HCT116 (cell line): ENCODE results near the gene KISS1R. TPM values are rescaled to one million over a fixed set of nuclear protein-coding genes. Genes with fewer than 3 reads are reported as not detected.

Experiments
- ATAC-seq: fragments of 200-7000 bp; cut with Tn5 transposase; 2 replicates; pipeline ENCODE4 v1.9.1; 2020; ENCODE audit warnings: mild to moderate bottlenecking, moderate library complexity
- BruUV-seq: library from RNA; stranded (reverse); fragments of 400-500 nt; replicated peaks from 2 replicates; lab custom pipeline; 2021; lab: Mats Ljungman, UMichigan
- CTCF ChIA-PET: fragments of 300-600 bp; sonication (Branson Sonifier 250); formaldehyde crosslinking; loops from one replicate; lab custom pipeline; 2021; ENCODE audit warnings: antibody characterized with exemption; lab: Charles Lee
- POLR2A ChIA-PET: fragments of 300-600, 350-600 bp; sonication (Branson Sonifier 250); formaldehyde crosslinking; loops from one replicate; lab custom pipeline; 2021; ENCODE audit warnings: antibody characterized with exemption; lab: Charles Lee
- RAD21 ChIA-PET, 2 experiments: fragments of 300-600 bp; sonication (Branson Sonifier 250); formaldehyde crosslinking; loops; one replicate each; lab custom pipeline; 2023; ENCODE audit warnings: low total read pairs in 2 of 2; ENCODE audit not compliant: uncharacterized antibody in 2 of 2, unreplicated experiment in 2 of 2, low non-redundant PET in 1 of 2; lab: Charles Lee
- DNase-seq: peaks from one replicate; pipeline ENCODE4 v3.0.0-alpha.2; 2010; ENCODE audit warnings: low read depth, low spot score
- H2AFZ ChIP-seq: fragments of 200-600 bp; shearing (Covaris generic), sonication (generic); 2 replicates; pipeline ENCODE4 v1.6.1; 2017; ENCODE audit warnings: low read depth, mixed run types, mixed read lengths, antibody characterized with exemption, low read length; ENCODE audit not compliant: poor library complexity, severe bottlenecking
- H3K27ac ChIP-seq: 2 replicates; pipeline ENCODE4 v1.5.1; 2012; ENCODE audit warnings: low read depth, low read length
- H3K27me3 ChIP-seq: fragments of 200-600 bp; sonication (generic); 2 replicates; pipeline ENCODE4 v1.6.1; 2016; ENCODE audit warnings: mixed run types, low read length, mixed read lengths; ENCODE audit not compliant: insufficient read depth
- H3K36me3 ChIP-seq, 2 experiments: fragments of 200-500 bp in 1 of 2; fragments of 200-600 bp in 1 of 2; sonication (Bioruptor generic) in 1 of 2; sonication (generic) in 1 of 2; 2 replicates each; pipeline versions ENCODE4 v1.5.1 to v1.6.1; 2014 to 2016; ENCODE audit warnings: low read length in 2 of 2, inconsistent platforms in 1 of 2, mixed read lengths in 1 of 2, mixed run types in 1 of 2; ENCODE audit not compliant: insufficient read depth in 2 of 2, control insufficient read depth in 1 of 2
- H3K4me1 ChIP-seq, 2 experiments: fragments of 200-600 bp in 1 of 2; sonication (generic) in 1 of 2; 2 replicates each; pipeline versions ENCODE4 v1.5.1 to v1.6.1; 2012 to 2017; ENCODE audit warnings: low read length in 2 of 2, inconsistent platforms in 1 of 2, mild to moderate bottlenecking in 1 of 2, mixed read lengths in 1 of 2, mixed run types in 1 of 2, moderate library complexity in 1 of 2; ENCODE audit not compliant: insufficient read depth in 2 of 2, control insufficient read depth in 1 of 2
- H3K4me2 ChIP-seq: fragments of 200-600 bp; sonication (generic); 2 replicates; pipeline ENCODE4 v1.6.1; 2017; ENCODE audit warnings: mixed run types, low read length, mixed read lengths
- H3K4me3 ChIP-seq, 2 experiments: fragments of 200-600 bp in 1 of 2; sonication (generic) in 1 of 2; replicated peaks in 1 of 2; 2 replicates each; pipeline ENCODE4 v1.5.1; 2011 to 2016; ENCODE audit warnings: low read length in 2 of 2, control low read depth in 1 of 2, low read depth in 1 of 2, mild to moderate bottlenecking in 1 of 2, mixed read lengths in 1 of 2, mixed run types in 1 of 2
- H3K79me2 ChIP-seq: fragments of 200-600 bp; sonication (generic); 2 replicates; pipeline ENCODE4 v1.6.1; 2017; ENCODE audit warnings: mild to moderate bottlenecking, mixed run types, low read length, moderate library complexity, mixed read lengths; ENCODE audit not compliant: insufficient read depth
- H3K9ac ChIP-seq: fragments of 200-600 bp; sonication (generic); 2 replicates; pipeline ENCODE4 v1.6.1; 2016; ENCODE audit warnings: low read length, mixed read lengths
- H3K9me2 ChIP-seq: fragments of 200-600 bp; sonication (generic), shearing (Covaris generic); 2 replicates; pipeline ENCODE4 v1.6.1; 2017; ENCODE audit warnings: mixed run types, mild to moderate bottlenecking, moderate library complexity; ENCODE audit not compliant: insufficient read depth
- H3K9me3 ChIP-seq, 2 experiments: fragments of 200-500 bp in 1 of 2; fragments of 200-600 bp in 1 of 2; sonication (Bioruptor generic) in 1 of 2; sonication (generic) in 1 of 2; 2 replicates each; pipeline ENCODE4 v1.6.1; 2014 to 2017; ENCODE audit warnings: low read length in 2 of 2, mixed read lengths in 2 of 2, inconsistent platforms in 1 of 2, low read depth in 1 of 2, mild to moderate bottlenecking in 1 of 2, mixed run types in 1 of 2, moderate library complexity in 1 of 2; ENCODE audit not compliant: control insufficient read depth in 1 of 2, insufficient read depth in 1 of 2
- H4K20me1 ChIP-seq: fragments of 200-600 bp; sonication (generic), shearing (Covaris generic); 2 replicates; pipeline ENCODE4 v1.6.1; 2017; ENCODE audit warnings: mixed run types, mild to moderate bottlenecking, moderate library complexity; ENCODE audit not compliant: insufficient read depth
- EGR1 ChIP-seq: IDR thresholded peaks from 2 replicates; pipeline ENCODE4 v1.6.1; 2012; ENCODE audit warnings: low read depth
- FOSL1 ChIP-seq: IDR thresholded peaks from 2 replicates; pipeline ENCODE4 v1.6.1; 2012; ENCODE audit warnings: low read depth
- JUND ChIP-seq: IDR thresholded peaks from 2 replicates; pipeline ENCODE4 v1.6.1; 2012
- REST ChIP-seq: IDR thresholded peaks from 2 replicates; pipeline ENCODE4 v1.6.1; 2012; ENCODE audit warnings: low read depth
- SRF ChIP-seq: IDR thresholded peaks from 2 replicates; pipeline ENCODE4 v1.6.1; 2012; ENCODE audit warnings: low read depth
- TCF7L2 ChIP-seq: IDR thresholded peaks from 2 replicates; pipeline ENCODE4 v1.7.0; 2011; ENCODE audit warnings: borderline replicate concordance, inconsistent platforms; ENCODE audit not compliant: insufficient read depth, insufficient read length; ENCODE audit errors: extremely low read depth
- ZNF274 ChIP-seq: fragments of 200-500 bp; sonication (Bioruptor generic); IDR thresholded peaks from 2 replicates; pipeline ENCODE4 v1.6.1; 2014; ENCODE audit warnings: mild to moderate bottlenecking, low read depth, low read length, inconsistent platforms
- intact Hi-C: fragments of 100-400 bp; cut with micrococcal nuclease; formaldehyde crosslinking; loops from 2 replicates; pipeline ENCODE4 v1.10.0; 2022
- total RNA-seq: library from RNA; stranded (reverse); gene quantifications from one replicate; pipeline ENCODE4 v1.2.1, GENCODE V29; 2021; ENCODE audit not compliant: unreplicated experiment
- TF ChIP-seq, protein P1 (sequence below): IDR thresholded peaks from 2 replicates; pipeline ENCODE4 v1.6.1; 2011; ENCODE audit warnings: mild to moderate bottlenecking, low read length, moderate library complexity; ENCODE audit not compliant: insufficient replicate concordance; ENCODE audit errors: extremely low read depth

Gene KISS1R
- total RNA-seq, 1 experiment from 2014 or later: 5.9 TPM

- H3K4me2 ChIP-seq: peak overlapping the region; percentile 99
- ChIA-PET RAD21 (no interaction called here), POLR2A (no interaction called here)
- H4K20me1 ChIP-seq: no peaks in the 10 kb centered on the region
- no peak for DNase-seq
- TF ChIP-seq ZNF274 (no peak), TCF7L2 (peak; percentile 49)
- TF ChIP-seq, all 23 proteins: peak for 1
- CTCF ChIA-PET: no interaction called here
- H3K79me2 ChIP-seq: peaks cover 19% of the 10 kb centered on the region
- intact Hi-C loops: loop anchor here (2.0 to 10.0 kb wide), 2 partner anchors 14 to 258 kb away; no protein-coding TSS in a partner anchor
- H3K27me3 ChIP-seq: no peaks in the 10 kb centered on the region
- no peak overlapping the region for H2AFZ ChIP-seq
- BruUV-seq: TSS peak; percentile 82
- no peak for ATAC-seq
- H3K9me3 ChIP-seq: no peaks in the 10 kb centered on the region
- H3K27ac ChIP-seq: peak overlapping the region; percentile 91
- peak overlapping the region; percentile 92 for H3K9ac ChIP-seq
- H3K36me3 ChIP-seq: peaks cover 0 to 4% of the 10 kb centered on the region in 2 experiments; a peak in 1 of 4 replicates
- peaks cover 13 to 44% of the 10 kb centered on the region in 2 experiments for H3K4me1 ChIP-seq
- peak overlapping the region; percentile 84 to 87 for H3K4me3 ChIP-seq
- no peaks in the 10 kb centered on the region for H3K9me2 ChIP-seq
Measured at GRCh38 chr19:926589-927350, 9.6 kb downstream of the KISS1R start.

DNA sequence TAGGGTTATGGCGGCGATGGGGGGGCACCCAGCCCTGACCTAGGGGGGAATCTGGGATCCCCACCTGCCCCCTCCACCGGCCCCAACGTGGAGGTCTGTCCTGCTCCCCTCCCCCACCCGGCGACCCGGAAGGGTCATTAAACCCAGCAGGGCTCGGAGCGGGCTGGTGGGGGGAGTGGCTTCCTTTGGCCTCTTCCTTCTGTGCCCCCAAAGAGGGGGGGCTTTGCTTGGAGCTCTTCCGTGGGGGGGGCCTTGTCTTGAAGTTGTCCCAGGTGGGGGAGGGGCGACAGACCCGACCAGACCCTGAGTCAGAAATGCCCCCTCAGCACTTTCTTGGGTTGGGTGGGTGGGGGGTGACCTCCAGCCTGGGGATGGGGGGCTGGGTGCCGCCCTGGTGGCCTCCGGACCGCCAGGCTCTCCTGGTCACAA, 10.2 kb downstream of the KISS1R start:
- ATAC-seq: no peak
- H3K4me2 ChIP-seq: peak overlapping the region; percentile 99
- peak overlapping the region; percentile 84 to 87 for H3K4me3 ChIP-seq
- H3K4me1 ChIP-seq: peaks cover 15 to 41% of the 10 kb centered on the region in 2 experiments
- peak overlapping the region; percentile 92 for H3K9ac ChIP-seq
- peaks cover 19% of the 10 kb centered on the region for H3K79me2 ChIP-seq
- ChIA-PET RAD21 (no interaction called here), CTCF (no interaction called here), POLR2A (no interaction called here)
- no peak for DNase-seq
- TF ChIP-seq FOSL1 (no peak), SRF (no peak), JUND (no peak), REST (no peak), EGR1 (no peak)
- TF ChIP-seq, protein P1, sequence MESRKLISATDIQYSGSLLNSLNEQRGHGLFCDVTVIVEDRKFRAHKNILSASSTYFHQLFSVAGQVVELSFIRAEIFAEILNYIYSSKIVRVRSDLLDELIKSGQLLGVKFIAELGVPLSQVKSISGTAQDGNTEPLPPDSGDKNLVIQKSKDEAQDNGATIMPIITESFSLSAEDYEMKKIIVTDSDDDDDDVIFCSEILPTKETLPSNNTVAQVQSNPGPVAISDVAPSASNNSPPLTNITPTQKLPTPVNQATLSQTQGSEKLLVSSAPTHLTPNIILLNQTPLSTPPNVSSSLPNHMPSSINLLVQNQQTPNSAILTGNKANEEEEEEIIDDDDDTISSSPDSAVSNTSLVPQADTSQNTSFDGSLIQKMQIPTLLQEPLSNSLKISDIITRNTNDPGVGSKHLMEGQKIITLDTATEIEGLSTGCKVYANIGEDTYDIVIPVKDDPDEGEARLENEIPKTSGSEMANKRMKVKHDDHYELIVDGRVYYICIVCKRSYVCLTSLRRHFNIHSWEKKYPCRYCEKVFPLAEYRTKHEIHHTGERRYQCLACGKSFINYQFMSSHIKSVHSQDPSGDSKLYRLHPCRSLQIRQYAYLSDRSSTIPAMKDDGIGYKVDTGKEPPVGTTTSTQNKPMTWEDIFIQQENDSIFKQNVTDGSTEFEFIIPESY: no peak
- H3K9me3 ChIP-seq: no peaks in the 10 kb centered on the region
- BruUV-seq: no TSS peak
- H3K27ac ChIP-seq: no peak overlapping the region; the same call in 1 of the 2 replicates
- no peaks in the 10 kb centered on the region for H3K27me3 ChIP-seq
- no peaks in the 10 kb centered on the region for H3K9me2 ChIP-seq
- no peaks in the 10 kb centered on the region for H4K20me1 ChIP-seq
- peaks cover 0 to 4% of the 10 kb centered on the region in 2 experiments; a peak in 1 of 4 replicates for H3K36me3 ChIP-seq
- intact Hi-C loops: loop anchor here (2.0 to 10.0 kb wide), 2 partner anchors 13 to 257 kb away; no protein-coding TSS in a partner anchor
- no peak overlapping the region for H2AFZ ChIP-seq
